HFFc6 (cell line): ENCODE measurements around the gene EMCN. TPM values are rescaled to one million over a fixed set of nuclear protein-coding genes. Genes with fewer than 3 reads are reported as not detected.

Experiments
- DNase-seq: peaks from one replicate; pipeline ENCODE4 v3.0.0-alpha.2; 2018
- H3K27ac Mint-ChIP-seq: 2 replicates; pipeline ENCODE4 v1.8.0; 2020; ENCODE audit warnings: mild to moderate bottlenecking, mixed read lengths
- H3K27me3 Mint-ChIP-seq: 2 replicates; pipeline ENCODE4 v1.8.0; 2021; ENCODE audit warnings: mild to moderate bottlenecking, moderate library complexity, mixed read lengths; ENCODE audit not compliant: insufficient read depth
- H3K36me3 Mint-ChIP-seq: 2 replicates; pipeline ENCODE4 v1.8.0; 2021; ENCODE audit warnings: low read depth, mixed read lengths
- H3K4me1 Mint-ChIP-seq: 2 replicates; pipeline ENCODE4 v1.8.0; 2020; ENCODE audit warnings: low read depth, mixed read lengths
- H3K4me3 Mint-ChIP-seq: 2 replicates; pipeline ENCODE4 v1.8.0; 2020; ENCODE audit warnings: mild to moderate bottlenecking, moderate library complexity, mixed read lengths
- H3K9me3 Mint-ChIP-seq: 2 replicates; pipeline ENCODE4 v1.8.0; 2020; ENCODE audit warnings: mild to moderate bottlenecking, mixed read lengths
- CTCF ChIP-seq: fragments of 200-600 bp; sonication (generic); IDR thresholded peaks from 2 replicates; pipeline ENCODE4 v1.5.0; 2021; ENCODE audit warnings: antibody characterized with exemption, mild to moderate bottlenecking
- total RNA-seq, 6 experiments: library from RNA; stranded (reverse); fragmentation: NEBNext Ultra II Directional; extraction: Animal tissue kit (Norgen Biotek cat#: 25700); gene quantifications; 2 replicates in 1 of 6; 3 replicates in 5 of 6; pipeline ENCODE4 v1.2.3, GENCODE V29; 2021

Gene EMCN
- total RNA-seq, 6 experiments from 2014 or later = 0.07 to 0.66 (median 0.47) TPM

GRCh38 chr4:100367451-100367850 is 150.4 kb downstream of the EMCN start:
- no peaks in the 10 kb centered on the region for H3K36me3 Mint-ChIP-seq
- DNase-seq = no peak
- peaks cover 16% of the 10 kb centered on the region for H3K4me1 Mint-ChIP-seq
- H3K4me3 Mint-ChIP-seq = no peak overlapping the region
- H3K27ac Mint-ChIP-seq = no peak overlapping the region
- H3K9me3 Mint-ChIP-seq = no peaks in the 10 kb centered on the region
- no peak for TF ChIP-seq CTCF
- H3K27me3 Mint-ChIP-seq = no peaks in the 10 kb centered on the region

- no peak for TF ChIP-seq CTCF
- Mint-ChIP-seq H3K4me1 (peaks cover 28% of the 10 kb centered on the region), H3K27me3 (no peaks in the 10 kb centered on the region), H3K27ac (no peak overlapping the region), H3K4me3 (no peak overlapping the region), H3K9me3 (no peaks in the 10 kb centered on the region), H3K36me3 (no peaks in the 10 kb centered on the region)
- DNase-seq = no peak
Observed at GRCh38 chr4:100366213-100366612, 151.6 kb downstream of the EMCN start.

- H3K9me3 Mint-ChIP-seq = no peaks in the 10 kb centered on the region
- H3K36me3 Mint-ChIP-seq = peaks cover 3% of the 10 kb centered on the region; the same call in 1 of the 2 replicates
- DNase-seq = peak; percentile 11
- TF ChIP-seq CTCF = no peak
- peaks cover 2% of the 10 kb centered on the region; the same call in 1 of the 2 replicates for H3K27me3 Mint-ChIP-seq
- no peak overlapping the region for H3K4me3 Mint-ChIP-seq
- peaks cover 26% of the 10 kb centered on the region for H3K4me1 Mint-ChIP-seq
- H3K27ac Mint-ChIP-seq = no peak overlapping the region; the same call in 1 of the 2 replicates
Observed at GRCh38 chr4:100362366-100362765, 155.5 kb downstream of the EMCN start.

- DNase-seq = no peak
- H3K9me3 Mint-ChIP-seq = no peaks in the 10 kb centered on the region; the same call in 1 of the 2 replicates
- peaks cover 9% of the 10 kb centered on the region; the same call in 1 of the 2 replicates for H3K36me3 Mint-ChIP-seq
- no peak overlapping the region for H3K4me3 Mint-ChIP-seq
- TF ChIP-seq CTCF = no peak
- H3K27me3 Mint-ChIP-seq = peaks cover 2% of the 10 kb centered on the region; the same call in 1 of the 2 replicates
- H3K4me1 Mint-ChIP-seq = peaks cover 28% of the 10 kb centered on the region
- no peak overlapping the region for H3K27ac Mint-ChIP-seq
Observed at GRCh38 chr4:100361336-100361735, 156.5 kb downstream of the EMCN start.

GRCh38 chr4:100360211-100360610 is 157.6 kb downstream of the EMCN start:
- no peak overlapping the region for H3K4me3 Mint-ChIP-seq
- H3K27ac Mint-ChIP-seq = no peak overlapping the region
- H3K4me1 Mint-ChIP-seq = peaks cover 31% of the 10 kb centered on the region
- H3K9me3 Mint-ChIP-seq = no peaks in the 10 kb centered on the region; the same call in 1 of the 2 replicates
- DNase-seq = no peak
- peaks cover 12% of the 10 kb centered on the region; the same call in 1 of the 2 replicates for H3K36me3 Mint-ChIP-seq
- no peak for TF ChIP-seq CTCF
- peaks cover 2% of the 10 kb centered on the region; the same call in 1 of the 2 replicates for H3K27me3 Mint-ChIP-seq
